K562 (cell line): ENCODE results near the gene GRIK3. TPM values are rescaled to one million over a fixed set of nuclear protein-coding genes. Genes with fewer than 3 reads are reported as not detected.

Experiments
- ATAC-seq: fragments of 200-7000 bp; cut with Tn5 transposase; 3 replicates; pipeline ENCODE4 v1.9.1; 2020; ENCODE audit warnings: moderate library complexity
- BruUV-seq: library from RNA; stranded (reverse); fragments of 400-500 nt; replicated peaks from 2 replicates; lab custom pipeline; 2021; lab: Mats Ljungman, UMichigan
- CTCF ChIA-PET: fragments of 300-600 bp; formaldehyde crosslinking; extraction: SDS; loops from one replicate; lab custom pipeline; 2021; ENCODE audit warnings: low intra/inter-chr PET ratio; lab: Yijun Ruan, JAX
- POLR2A ChIA-PET: fragments of 300-600, 350-650 bp; sonication (Branson Sonifier 250); formaldehyde crosslinking; extraction: SDS; loops from one replicate; lab custom pipeline; 2021; ENCODE audit warnings: antibody characterized with exemption, inconsistent platforms; lab: Yijun Ruan, JAX
- DNase-seq, 4 experiments: peaks; one replicate each; pipeline versions ENCODE4 v3.0.0 to v3.0.0-alpha.2; 2011 to 2018; ENCODE audit warnings: low spot score in 3 of 4, mixed read lengths in 3 of 4; ENCODE audit errors: extremely low read depth in 1 of 4
- FAIRE-seq: peaks from 2 replicates; lab custom pipeline; 2011; peaks lifted over from hg19 to GRCh38; lab: Jason Lieb, UNC
- H2AFZ ChIP-seq: 2 replicates; pipeline ENCODE4 v1.6.0; 2011; ENCODE audit warnings: low read depth, low read length, control low read depth, inconsistent platforms
- H3K27ac ChIP-seq: fragments of 200-600 bp; 3 replicates; pipeline ENCODE4 v1.8.0; 2011; ENCODE audit warnings: low read depth, mild to moderate bottlenecking, control low read depth, inconsistent platforms, low read length, moderate library complexity, mixed read lengths; ENCODE audit errors: extremely low read depth
- H3K27me3 ChIP-seq, 2 experiments: fragments of 300-600 bp in 1 of 2; 2 replicates in 1 of 2; 3 replicates in 1 of 2; pipeline versions ENCODE4 v1.6.0 to v1.8.0; 2011; ENCODE audit warnings: inconsistent platforms in 2 of 2, low read length in 2 of 2, mild to moderate bottlenecking in 1 of 2, mixed read lengths in 1 of 2, moderate library complexity in 1 of 2; ENCODE audit not compliant: control insufficient read depth in 2 of 2, insufficient read depth in 2 of 2
- H3K36me3 ChIP-seq: fragments of 300-600 bp; 3 replicates; pipeline ENCODE4 v1.8.0; 2011; ENCODE audit warnings: mild to moderate bottlenecking, low read length, inconsistent platforms; ENCODE audit not compliant: control insufficient read depth, insufficient read depth
- H3K4me1 ChIP-seq, 2 experiments: fragments of 200-600 bp in 1 of 2; replicated peaks in 1 of 2; 2 replicates in 1 of 2; 3 replicates in 1 of 2; pipeline versions ENCODE4 v1.5.1 to v1.8.0; 2011; ENCODE audit warnings: inconsistent platforms in 2 of 2, low read length in 2 of 2, mild to moderate bottlenecking in 1 of 2, mixed read lengths in 1 of 2, moderate library complexity in 1 of 2; ENCODE audit not compliant: control insufficient read depth in 2 of 2, insufficient read depth in 2 of 2
- H3K4me2 ChIP-seq: 2 replicates; pipeline ENCODE4 v1.6.1; 2011; ENCODE audit warnings: low read length, control low read depth, inconsistent platforms, mixed read lengths; ENCODE audit not compliant: insufficient read depth
- H3K4me3 ChIP-seq: fragments of 200-600 bp; sonication (generic), shearing (Covaris generic); 2 replicates; pipeline ENCODE4 v1.5.1; 2016; ENCODE audit warnings: control low read depth, inconsistent platforms
- H3K79me2 ChIP-seq: fragments of 200-600 bp; 3 replicates; pipeline ENCODE4 v1.8.0; 2011; ENCODE audit warnings: low read length, inconsistent platforms; ENCODE audit not compliant: control insufficient read depth, insufficient read depth
- H3K9ac ChIP-seq, 2 experiments: 2 replicates each; pipeline versions ENCODE4 v1.6.0 to v1.6.1; 2011; ENCODE audit warnings: low read depth in 2 of 2, low read length in 2 of 2, control low read depth in 1 of 2, inconsistent platforms in 1 of 2, mild to moderate bottlenecking in 1 of 2, mixed read lengths in 1 of 2; ENCODE audit not compliant: insufficient read depth in 1 of 2
- H3K9me1 ChIP-seq: one replicate; pipeline ENCODE4 v1.6.0; 2011; ENCODE audit warnings: inconsistent platforms, mild to moderate bottlenecking, low read length, moderate library complexity; ENCODE audit not compliant: control insufficient read depth, insufficient read depth
- H3K9me3 ChIP-seq: replicated peaks from 2 replicates; pipeline ENCODE4 v1.5.1; 2011; ENCODE audit warnings: low read depth, low read length, inconsistent platforms; ENCODE audit not compliant: control insufficient read depth, insufficient read depth
- H4K20me1 ChIP-seq: replicated peaks from 2 replicates; pipeline ENCODE4 v1.6.1; 2011; ENCODE audit warnings: low read length, inconsistent platforms, mixed read lengths; ENCODE audit not compliant: control insufficient read depth, insufficient read depth
- SPI1 ChIP-seq: IDR thresholded peaks from 2 replicates; pipeline ENCODE4 v1.6.1; 2011; ENCODE audit warnings: low read depth, low read length, control low read depth, borderline replicate concordance
- ZEB2 ChIP-seq: fragments of 450-650 bp; IDR thresholded peaks from 2 replicates; pipeline ENCODE4 v1.6.1; 2016
- ZNF23 ChIP-seq: fragments of 250-450 bp; sonication (Bioruptor Pico); IDR thresholded peaks from 2 replicates; pipeline ENCODE4 v1.4.0; 2020; ENCODE audit warnings: mild to moderate bottlenecking
- WGBS: fragments of 100-300 bp; shearing (Covaris generic); methylation state at CpG from one replicate; pipeline ENCODE4 v1.1.6; 2016; ENCODE audit warnings: low coverage, mixed read lengths; ENCODE audit not compliant: insufficient coverage; ENCODE audit errors: missing lambda C conversion rate; 5-methylcytosine and 5-hydroxymethylcytosine counted together
- in situ Hi-C: fragments of 300-500 bp; cut with MboI; formaldehyde crosslinking; loops from 4 replicates; pipeline ENCODE4 v1.15.0; 2018; ENCODE audit warnings: inconsistent platforms, mixed read lengths
- intact Hi-C: fragments of 100-400 bp; cut with micrococcal nuclease; formaldehyde crosslinking; loops from 2 replicates; pipeline ENCODE4 v1.14.2; 2022
- polyA plus RNA-seq, 8 experiments: library from polyadenylated mRNA; depleted of rRNA in 4 of 8; stranded (reverse) in 5 of 8; unstranded in 3 of 8; fragments of >200 nt; fragmentation: Nextera tagmentation in 2 of 8; fragmentation: Illumina TruSeq in 1 of 8; extraction: Ambion mirVana in 2 of 8; extraction: Trizol in 1 of 8; gene quantifications; 2 replicates each; pipeline versions ENCODE4 v1.2.1 to v1.2.3, GENCODE V29; 2011 to 2014; ENCODE audit warnings: inconsistent platforms in 1 of 8, missing spikeins in 1 of 8
- total RNA-seq, 7 experiments: library from RNA; depleted of rRNA in 6 of 7; stranded (reverse); fragments of >200 nt in 6 of 7; fragmentation: Illumina TruSeq in 2 of 7; extraction: Trizol in 2 of 7; gene quantifications; 2 replicates each; pipeline versions ENCODE4 v1.2.1 to v1.2.3, GENCODE V29; 2011 to 2021; ENCODE audit warnings: low replicate concordance in 1 of 7
- TF ChIP-seq, protein P1 (sequence below): fragments of 450-650 bp; IDR thresholded peaks from 2 replicates; pipeline ENCODE4 v1.6.1; 2016; ENCODE audit warnings: low read depth, mild to moderate bottlenecking, moderate library complexity

Gene GRIK3
- total and polyA plus RNA-seq, 9 of the 15 experiments (the other 6 are each of a cell fraction or from before 2014, with no cell fraction given) = not detected

- FAIRE-seq (peak; percentile 40), DNase-seq (no peak), ATAC-seq (no peak)
- Histone ChIP-seq H3K9me3 (no peaks in the 10 kb centered on the region), H3K27ac (no peak overlapping the region), H3K9me1 (no peaks in the 10 kb centered on the region), H3K79me2 (no peaks in the 10 kb centered on the region), H3K4me1 (no peaks in the 10 kb centered on the region), H3K4me2 (no peak overlapping the region), H3K4me3 (no peak overlapping the region), H2AFZ (no peak overlapping the region), H4K20me1 (no peaks in the 10 kb centered on the region; the same call in 1 of the 2 replicates), H3K36me3 (no peaks in the 10 kb centered on the region), H3K27me3 (peaks cover 2 to 35% of the 10 kb centered on the region in 2 experiments; a peak in 2 of 5 replicates), H3K9ac (no peak overlapping the region)
- ChIA-PET POLR2A (no interaction called here), CTCF (no interaction called here)
- no TSS peak for BruUV-seq
- TF ChIP-seq ZEB2 (no peak), ZNF23 (CRISPR knock-in tag) (no peak), SPI1 (peak; percentile 29; the same call in 1 of the 2 replicates)
- TF ChIP-seq, protein P1, sequence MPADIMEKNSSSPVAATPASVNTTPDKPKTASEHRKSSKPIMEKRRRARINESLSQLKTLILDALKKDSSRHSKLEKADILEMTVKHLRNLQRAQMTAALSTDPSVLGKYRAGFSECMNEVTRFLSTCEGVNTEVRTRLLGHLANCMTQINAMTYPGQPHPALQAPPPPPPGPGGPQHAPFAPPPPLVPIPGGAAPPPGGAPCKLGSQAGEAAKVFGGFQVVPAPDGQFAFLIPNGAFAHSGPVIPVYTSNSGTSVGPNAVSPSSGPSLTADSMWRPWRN = no peak
- 2% methylated on average over 8 of the region's 8 CpGs for WGBS
- in situ Hi-C loops (no loop called here), intact Hi-C loops (no loop called here)
Observed at GRCh38 chr1:36884029-36884701, 150.2 kb downstream of the GRIK3 start.
